Esophagus muscularis mucosa (tissue), 4 donors: ENCODE data around the gene SPATA6L. TPM values are rescaled to one million over a fixed set of nuclear protein-coding genes. Genes with fewer than 3 reads are reported as not detected.

Experiments
- DNase-seq: peaks from one replicate; pipeline ENCODE4 v3.0.0-alpha.2; 2017; ENCODE audit errors: extremely low spot score
- H3K27ac ChIP-seq, 4 donors: fragments of 200-600 bp; sonication (generic); replicated peaks in 1 of 4; 1 replicate in 3 of 4; 2 replicates in 1 of 4; pipeline ENCODE4 v1.5.1; 2016 to 2019; ENCODE audit warnings: mild to moderate bottlenecking in 1 of 4
- H3K27me3 ChIP-seq, 4 donors: fragments of 200-600 bp; sonication (generic); one replicate each; pipeline versions ENCODE4 v1.5.1 to v1.6.0; 2016 to 2019
- H3K36me3 ChIP-seq, 4 donors: fragments of 200-600 bp; sonication (generic); one replicate each; pipeline ENCODE4 v1.5.1; 2016 to 2019
- H3K4me1 ChIP-seq, 4 donors: fragments of 200-600 bp; sonication (generic); one replicate each; pipeline ENCODE4 v1.5.1; 2016 to 2019
- H3K4me3 ChIP-seq, 4 donors: fragments of 200-600 bp; sonication (generic); 1 replicate in 2 of 4; 2 replicates in 2 of 4; pipeline ENCODE4 v1.5.1; 2016 to 2019; ENCODE audit warnings: mild to moderate bottlenecking in 4 of 4, moderate library complexity in 1 of 4
- H3K9me3 ChIP-seq, 4 donors: fragments of 200-600 bp; sonication (generic); 1 replicate in 3 of 4; 2 replicates in 1 of 4; pipeline ENCODE4 v1.5.1; 2016 to 2019
- EP300 ChIP-seq: sonication (generic); formaldehyde crosslinking; IDR thresholded peaks from one replicate; pipeline ENCODE4 v1.6.1; 2017; ENCODE audit warnings: antibody characterized with exemption
- POLR2A ChIP-seq: fragments of 450-650 bp; IDR thresholded peaks from one replicate; pipeline ENCODE4 v1.6.1; 2017; ENCODE audit warnings: antibody characterized with exemption, moderate library complexity, mild to moderate bottlenecking, low read depth
- POLR2AphosphoS5 ChIP-seq, 2 donors: sonication (generic); formaldehyde crosslinking; IDR thresholded peaks; one replicate each; pipeline ENCODE4 v1.6.1; 2017; ENCODE audit warnings: antibody characterized with exemption in 2 of 2
- WGBS: methylation state at CpG from one replicate; pipeline ENCODE4 v1.1.5; 2018; 5-methylcytosine and 5-hydroxymethylcytosine counted together
- intact Hi-C: fragments of 100-400 bp; cut with DNase I; formaldehyde crosslinking; loops from one replicate; pipeline ENCODE4 v1.15.1; 2023
- total RNA-seq, 4 donors: library from RNA; depleted of rRNA; stranded (reverse); fragments of >200 nt; gene quantifications; one replicate each; pipeline versions ENCODE4 v1.1.0 to v1.2.1, GENCODE V29; 2016
- TF ChIP-seq, protein P1 (sequence below), 3 experiments: fragments of 200-600 bp in 2 of 3; fragments of 450-650 bp in 1 of 3; sonication (generic) in 2 of 3; IDR thresholded peaks; one replicate each; pipeline ENCODE4 v1.5.1; 2017 to 2019; ENCODE audit warnings: antibody characterized with exemption in 3 of 3, mild to moderate bottlenecking in 2 of 3, moderate library complexity in 1 of 3

SPATA6L gene
- total RNA-seq, 4 donors from 2014 or later: 0.23 to 1.7 (median 1.1) TPM

DNA sequence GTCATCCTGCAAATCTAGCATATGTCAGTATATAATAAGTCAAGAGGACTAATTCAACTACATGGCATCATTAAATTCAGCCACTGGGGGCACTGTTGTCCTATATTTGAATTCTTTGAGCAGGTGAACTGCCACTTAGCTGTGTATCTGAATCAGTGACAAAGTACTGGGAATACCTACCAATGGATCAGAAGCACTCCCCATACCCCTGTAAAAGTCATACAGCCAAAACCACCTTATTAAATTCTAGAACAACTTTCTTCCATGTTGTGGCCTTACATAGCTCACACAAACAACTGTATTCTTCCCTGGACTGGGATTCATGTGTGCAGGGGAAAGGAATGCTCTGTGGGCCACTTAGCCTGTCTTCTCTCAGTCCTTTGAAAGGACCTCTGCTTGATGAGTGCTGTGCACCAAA is 61.6 kb downstream of the SPATA6L start:
- Histone ChIP-seq H3K27me3 (no peaks in the 10 kb centered on the region), H3K36me3 (no peaks in the 10 kb centered on the region), H3K4me3 (no peak overlapping the region), H3K4me1 (no peaks in the 10 kb centered on the region), H3K9me3 (no peaks in the 10 kb centered on the region), H3K27ac (no peak overlapping the region)
- no peak for DNase-seq
- TF ChIP-seq, protein P1, sequence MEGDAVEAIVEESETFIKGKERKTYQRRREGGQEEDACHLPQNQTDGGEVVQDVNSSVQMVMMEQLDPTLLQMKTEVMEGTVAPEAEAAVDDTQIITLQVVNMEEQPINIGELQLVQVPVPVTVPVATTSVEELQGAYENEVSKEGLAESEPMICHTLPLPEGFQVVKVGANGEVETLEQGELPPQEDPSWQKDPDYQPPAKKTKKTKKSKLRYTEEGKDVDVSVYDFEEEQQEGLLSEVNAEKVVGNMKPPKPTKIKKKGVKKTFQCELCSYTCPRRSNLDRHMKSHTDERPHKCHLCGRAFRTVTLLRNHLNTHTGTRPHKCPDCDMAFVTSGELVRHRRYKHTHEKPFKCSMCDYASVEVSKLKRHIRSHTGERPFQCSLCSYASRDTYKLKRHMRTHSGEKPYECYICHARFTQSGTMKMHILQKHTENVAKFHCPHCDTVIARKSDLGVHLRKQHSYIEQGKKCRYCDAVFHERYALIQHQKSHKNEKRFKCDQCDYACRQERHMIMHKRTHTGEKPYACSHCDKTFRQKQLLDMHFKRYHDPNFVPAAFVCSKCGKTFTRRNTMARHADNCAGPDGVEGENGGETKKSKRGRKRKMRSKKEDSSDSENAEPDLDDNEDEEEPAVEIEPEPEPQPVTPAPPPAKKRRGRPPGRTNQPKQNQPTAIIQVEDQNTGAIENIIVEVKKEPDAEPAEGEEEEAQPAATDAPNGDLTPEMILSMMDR (IDR thresholded peaks at IDR 0.05): peak; percentile 57 to 81 (median 60)
- TF ChIP-seq POLR2A: no peak
- intact Hi-C loops: no loop called here

DNA sequence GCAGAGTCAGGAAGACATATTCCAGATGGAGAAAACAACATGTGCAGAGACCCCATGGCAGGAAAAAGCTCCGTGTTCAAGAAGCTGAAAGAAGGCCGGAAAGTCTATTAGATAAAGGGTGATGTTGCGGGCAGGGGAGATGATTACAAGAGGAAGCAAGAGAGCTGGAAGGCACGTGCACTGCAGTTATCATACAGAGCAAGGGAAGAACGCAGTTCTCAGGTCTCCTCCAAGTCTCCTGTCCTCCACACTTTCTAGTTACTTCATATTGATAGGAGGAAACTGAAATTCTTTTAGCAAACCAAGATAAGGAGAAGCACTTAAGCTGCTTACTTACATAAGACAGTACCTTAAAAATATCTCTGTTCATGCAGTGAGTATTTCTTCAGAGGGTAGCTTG is 62.5 kb downstream of the SPATA6L start:
- DNase-seq: no peak
- no peaks in the 10 kb centered on the region for H3K27me3 ChIP-seq
- 86% methylated on average over 5 of the region's 5 CpGs for WGBS
- no peaks in the 10 kb centered on the region for H3K36me3 ChIP-seq
- no peak overlapping the region for H3K27ac ChIP-seq
- no peaks in the 10 kb centered on the region for H3K9me3 ChIP-seq
- no peak overlapping the region for H3K4me3 ChIP-seq
- no peaks in the 10 kb centered on the region for H3K4me1 ChIP-seq
- TF ChIP-seq, protein P1 (IDR thresholded peaks at IDR 0.05): no peak
- no peak for TF ChIP-seq POLR2AphosphoS5 (IDR thresholded peaks at IDR 0.05)
- no peak for TF ChIP-seq EP300
- TF ChIP-seq POLR2A: no peak
- intact Hi-C loops: no loop called here

GRCh38 chr9:4600368-4600767 is 65.9 kb downstream of the SPATA6L start:
- peaks cover 5 to 19% (median 17%) of the 10 kb centered on the region in 4 donors for H3K4me1 ChIP-seq
- no peaks in the 10 kb centered on the region for H3K9me3 ChIP-seq
- TF ChIP-seq POLR2AphosphoS5 (IDR thresholded peaks at IDR 0.05) (no peak), POLR2A (no peak), EP300 (no peak)
- TF ChIP-seq, protein P1 (IDR thresholded peaks at IDR 0.05): no peak
- H3K36me3 ChIP-seq: no peaks in the 10 kb centered on the region
- intact Hi-C loops: no loop called here
- no peak for DNase-seq
- H3K27me3 ChIP-seq: no peaks in the 10 kb centered on the region
- no peak overlapping the region for H3K27ac ChIP-seq
- 96% methylated on average over 1 of the region's 1 CpG for WGBS
- H3K4me3 ChIP-seq: no peak overlapping the region

GRCh38 chr9:4596165-4596922 is 69.9 kb downstream of the SPATA6L start:
- Histone ChIP-seq H3K27me3 (no peaks in the 10 kb centered on the region), H3K4me3 (no peak overlapping the region), H3K27ac (peak overlapping the region; percentile 40 to 70 (median 52)), H3K36me3 (no peaks in the 10 kb centered on the region), H3K9me3 (no peaks in the 10 kb centered on the region), H3K4me1 (peaks cover 8 to 28% (median 27%) of the 10 kb centered on the region in 4 donors)
- no peak for DNase-seq
- TF ChIP-seq EP300: peak; percentile 82
- TF ChIP-seq POLR2A: no peak
- intact Hi-C loops: loop anchor here (10.0 kb wide), 1 partner anchor 112 kb away; no protein-coding TSS in a partner anchor
- 51% methylated on average over 11 of the region's 11 CpGs for WGBS

GRCh38 chr9:4594994-4595393 is 71.3 kb downstream of the SPATA6L start:
- Histone ChIP-seq H3K4me1 (peaks cover 20 to 42% (median 39%) of the 10 kb centered on the region in 4 donors), H3K4me3 (no peak overlapping the region), H3K36me3 (no peaks in the 10 kb centered on the region), H3K27me3 (no peaks in the 10 kb centered on the region), H3K27ac (peak overlapping the region in 1 of 4 donors; percentile 70), H3K9me3 (no peaks in the 10 kb centered on the region)
- TF ChIP-seq EP300: no peak
- TF ChIP-seq POLR2A: no peak
- no peak for TF ChIP-seq POLR2AphosphoS5 (IDR thresholded peaks at IDR 0.05)
- TF ChIP-seq, protein P1 (IDR thresholded peaks at IDR 0.05): no peak
- 86% methylated on average over 2 of the region's 2 CpGs for WGBS
- intact Hi-C loops: loop anchor here (10.0 kb wide), 1 partner anchor 110 kb away; no protein-coding TSS in a partner anchor
- DNase-seq: no peak
